ENCODE data around the gene LAMTOR5. TPM values are rescaled to one million over a fixed set of nuclear protein-coding genes. Genes with fewer than 3 reads are reported as not detected.

The LAMTOR5 gene
- total and polyA plus RNA-seq, 3 donors from 2014 or later = 75.4 to 179 (median 88.8) TPM

GRCh38 chr1:110393286-110393685 is 14.2 kb downstream of the LAMTOR5 start:
- intact Hi-C loops (cut with DNase I; ENCODE audit: low total_unique reads) = no loop called here
- Histone ChIP-seq H3K9me3 (no peaks in the 10 kb centered on the region), H3K27me3 (no peaks in the 10 kb centered on the region), H3K36me3 (ENCODE audit: low read depth, missing control alignments) (no peaks in the 10 kb centered on the region), H3K4me3 (no peak overlapping the region), H3K27ac (no peak overlapping the region), H3K4me1 (no peaks in the 10 kb centered on the region)
- 82 to 86% methylated on average over 2 of the region's 2 CpGs for WGBS, 2 donors
- DNase-seq = no peak
- no peak for TF ChIP-seq POLR2A (IDR thresholded peaks at IDR 0.05)
- TF ChIP-seq, protein P1, sequence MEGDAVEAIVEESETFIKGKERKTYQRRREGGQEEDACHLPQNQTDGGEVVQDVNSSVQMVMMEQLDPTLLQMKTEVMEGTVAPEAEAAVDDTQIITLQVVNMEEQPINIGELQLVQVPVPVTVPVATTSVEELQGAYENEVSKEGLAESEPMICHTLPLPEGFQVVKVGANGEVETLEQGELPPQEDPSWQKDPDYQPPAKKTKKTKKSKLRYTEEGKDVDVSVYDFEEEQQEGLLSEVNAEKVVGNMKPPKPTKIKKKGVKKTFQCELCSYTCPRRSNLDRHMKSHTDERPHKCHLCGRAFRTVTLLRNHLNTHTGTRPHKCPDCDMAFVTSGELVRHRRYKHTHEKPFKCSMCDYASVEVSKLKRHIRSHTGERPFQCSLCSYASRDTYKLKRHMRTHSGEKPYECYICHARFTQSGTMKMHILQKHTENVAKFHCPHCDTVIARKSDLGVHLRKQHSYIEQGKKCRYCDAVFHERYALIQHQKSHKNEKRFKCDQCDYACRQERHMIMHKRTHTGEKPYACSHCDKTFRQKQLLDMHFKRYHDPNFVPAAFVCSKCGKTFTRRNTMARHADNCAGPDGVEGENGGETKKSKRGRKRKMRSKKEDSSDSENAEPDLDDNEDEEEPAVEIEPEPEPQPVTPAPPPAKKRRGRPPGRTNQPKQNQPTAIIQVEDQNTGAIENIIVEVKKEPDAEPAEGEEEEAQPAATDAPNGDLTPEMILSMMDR (IDR thresholded peaks at IDR 0.05) = no peak

- no peak for DNase-seq
- Histone ChIP-seq H3K27me3 (no peaks in the 10 kb centered on the region), H3K4me3 (no peak within 1 kb of the TSS), H3K4me1 (no peaks in the 10 kb centered on the region), H3K9me3 (no peaks in the 10 kb centered on the region), H3K27ac (peak within 1 kb of the TSS; percentile 60 to 78), H3K36me3 (ENCODE audit: low read depth, missing control alignments) (no peaks in the 10 kb centered on the region)
- WGBS, 2 donors = 32 to 39% methylated on average over 8 of the region's 8 CpGs
- intact Hi-C loops (cut with DNase I; ENCODE audit: low total_unique reads) = no loop called here
- TF ChIP-seq, protein P1 (IDR thresholded peaks at IDR 0.05) = no peak
- TF ChIP-seq POLR2A (IDR thresholded peaks at IDR 0.05) = no peak
Observed at GRCh38 chr1:110390692-110391245, 16.7 kb downstream of the LAMTOR5 start, which contains the start of gene SLC16A4. Gene SLC16A4 (minus strand): TSS chr1:110391026. CDS start chr1:110389323, 1,703 bp downstream.

GRCh38 chr1:110390096-110390495 is 17.4 kb downstream of the LAMTOR5 start:
- H3K36me3 ChIP-seq (ENCODE audit: low read depth, missing control alignments) = no peaks in the 10 kb centered on the region
- intact Hi-C loops (cut with DNase I; ENCODE audit: low total_unique reads) = no loop called here

GRCh38 chr1:110387048-110387754 is 20.3 kb downstream of the LAMTOR5 start:
- TF ChIP-seq POLR2A (IDR thresholded peaks at IDR 0.05) = no peak
- TF ChIP-seq, protein P1 (IDR thresholded peaks at IDR 0.05) = no peak
- H3K4me1 ChIP-seq = no peaks in the 10 kb centered on the region
- intact Hi-C loops (cut with DNase I; ENCODE audit: low total_unique reads) = no loop called here
- no peak overlapping the region for H3K4me3 ChIP-seq
- H3K9me3 ChIP-seq = no peaks in the 10 kb centered on the region
- no peak for DNase-seq
- no peak overlapping the region for H3K27ac ChIP-seq
- H3K27me3 ChIP-seq = no peaks in the 10 kb centered on the region
- 94 to 100% methylated on average over 1 of the region's 1 CpG for WGBS, 2 donors
- no peaks in the 10 kb centered on the region for H3K36me3 ChIP-seq (ENCODE audit: low read depth, missing control alignments)

More at GRCh38 chr1:110390096-110390495, 17.4 kb downstream of the LAMTOR5 start:
- Histone ChIP-seq H3K4me1 (no peaks in the 10 kb centered on the region), H3K9me3 (no peaks in the 10 kb centered on the region), H3K27me3 (no peaks in the 10 kb centered on the region), H3K27ac (peak overlapping the region; percentile 60 to 78), H3K4me3 (no peak overlapping the region)
- TF ChIP-seq, protein P1 (IDR thresholded peaks at IDR 0.05) = no peak
- no peak for TF ChIP-seq POLR2A (IDR thresholded peaks at IDR 0.05)
- DNase-seq = peak; percentile 59
- 56 to 63% methylated on average over 6 of the region's 6 CpGs for WGBS, 2 donors
